HG03565 (cell line): ENCODE data around the gene ROPN1L.
"Not testable (repeated sequence)": the region's sequence is repeated elsewhere in the genome, so short reads cannot be mapped to it uniquely, and the experiment has no call there.

Source experiments
- ATAC-seq: cut with Tn5 transposase; IDR thresholded peaks from one replicate; pipeline ENCODE4 v1.9.1; 2021; ENCODE audit warnings: mild to moderate bottlenecking, moderate library complexity; ENCODE audit not compliant: unreplicated experiment

ROPN1L gene

GRCh38 chr5:10499776-10500175, 58.1 kb downstream of the ROPN1L start:
- ATAC-seq = no peak

GRCh38 chr5:10500669-10501068, 59.0 kb downstream of the ROPN1L start:
- ATAC-seq = no peak

- no peak for ATAC-seq
Observed at GRCh38 chr5:10501554-10502075, 59.9 kb downstream of the ROPN1L start.

- no peak for ATAC-seq
Observed at GRCh38 chr5:10502130-10502529, 60.5 kb downstream of the ROPN1L start.

GRCh38 chr5:10502578-10502977, 60.9 kb downstream of the ROPN1L start:
- ATAC-seq = no peak

- no peak for ATAC-seq
Observed at GRCh38 chr5:10503321-10503720, 61.6 kb downstream of the ROPN1L start.

GRCh38 chr5:10503997-10504793, 62.5 kb downstream of the ROPN1L start:
- ATAC-seq = no peak

GRCh38 chr5:10505517-10506095, 63.9 kb downstream of the ROPN1L start:
- ATAC-seq = peak; percentile 73

- ATAC-seq = no peak
Observed at GRCh38 chr5:10506535-10506934, 64.9 kb downstream of the ROPN1L start.

GRCh38 chr5:10507575-10508096, 66.0 kb downstream of the ROPN1L start:
- ATAC-seq = no peak

- no peak for ATAC-seq
Observed at GRCh38 chr5:10509575-10509974, 67.9 kb downstream of the ROPN1L start.

- no peak for ATAC-seq
Observed at GRCh38 chr5:10511741-10512640, 70.3 kb downstream of the ROPN1L start.

- ATAC-seq = no peak
Observed at GRCh38 chr5:10513501-10514442, 72.1 kb downstream of the ROPN1L start.

GRCh38 chr5:10514572-10514971, 72.9 kb downstream of the ROPN1L start:
- ATAC-seq = not testable (repeated sequence)
